ENCODE results near the gene TMEM201. TPM values are rescaled to one million over a fixed set of nuclear protein-coding genes. Genes with fewer than 3 reads are reported as not detected.

TMEM201 gene
- total RNA-seq, 2 experiments from 2014 or later = 20.0 to 26.9 TPM

GRCh38 chr1:9597361-9598315 is 8.9 kb downstream of the TMEM201 start:
- ATAC-seq = no peak
- no peak overlapping the region for H3K4me3 Mint-ChIP-seq
- H3K9me3 Mint-ChIP-seq (ENCODE audit: low read depth) = no peaks in the 10 kb centered on the region
- DNase-seq = no peak
- CTCF ChIA-PET = interaction anchor here (0.8 to 2.2 kb wide), 3 partner anchors 9 to 18 kb away, joined by 3 to 10 read pairs (median 3); partner anchors contain the start of gene TMEM201
- H3K27me3 Mint-ChIP-seq = no peaks in the 10 kb centered on the region
- H3K4me1 Mint-ChIP-seq = peaks cover 11% of the 10 kb centered on the region
- no peaks in the 10 kb centered on the region for H3K36me3 Mint-ChIP-seq
- no peak overlapping the region for H3K27ac Mint-ChIP-seq

GRCh38 chr1:9598316-9598700 is 9.6 kb downstream of the TMEM201 start:
- no peak for DNase-seq
- no peaks in the 10 kb centered on the region for H3K27me3 Mint-ChIP-seq
- no peak overlapping the region for H3K27ac Mint-ChIP-seq
- peaks cover 5% of the 10 kb centered on the region for H3K4me1 Mint-ChIP-seq
- CTCF ChIA-PET = interaction anchor here (0.8 to 2.2 kb wide), 3 partner anchors 10 to 17 kb away, joined by 3 to 10 read pairs (median 3); partner anchors contain the start of gene TMEM201
- H3K9me3 Mint-ChIP-seq (ENCODE audit: low read depth) = no peaks in the 10 kb centered on the region
- H3K4me3 Mint-ChIP-seq = no peak overlapping the region
- no peaks in the 10 kb centered on the region for H3K36me3 Mint-ChIP-seq
- ATAC-seq = no peak

GRCh38 chr1:9599741-9600140 is 11.0 kb downstream of the TMEM201 start:
- no peaks in the 10 kb centered on the region for H3K27me3 Mint-ChIP-seq
- H3K9me3 Mint-ChIP-seq (ENCODE audit: low read depth) = no peaks in the 10 kb centered on the region
- CTCF ChIA-PET = no interaction called here

GRCh38 chr1:9600861-9601834 is 12.4 kb downstream of the TMEM201 start:
- Mint-ChIP-seq H3K4me3 (no peak overlapping the region), H3K36me3 (no peaks in the 10 kb centered on the region), H3K9me3 (ENCODE audit: low read depth) (no peaks in the 10 kb centered on the region), H3K27me3 (no peaks in the 10 kb centered on the region), H3K4me1 (no peaks in the 10 kb centered on the region), H3K27ac (no peak overlapping the region)
- no peak for ATAC-seq
- CTCF ChIA-PET = no interaction called here
- DNase-seq = no peak

More at GRCh38 chr1:9599741-9600140, 11.0 kb downstream of the TMEM201 start:
- no peaks in the 10 kb centered on the region for H3K36me3 Mint-ChIP-seq
- no peak overlapping the region for H3K27ac Mint-ChIP-seq
- H3K4me3 Mint-ChIP-seq = no peak overlapping the region
- DNase-seq (no peak), ATAC-seq (no peak)
- no peaks in the 10 kb centered on the region for H3K4me1 Mint-ChIP-seq

- no peak for ATAC-seq
- Mint-ChIP-seq H3K27me3 (no peaks in the 10 kb centered on the region), H3K9me3 (ENCODE audit: low read depth) (no peaks in the 10 kb centered on the region), H3K4me3 (no peak overlapping the region), H3K27ac (no peak overlapping the region), H3K4me1 (no peaks in the 10 kb centered on the region), H3K36me3 (no peaks in the 10 kb centered on the region)
- CTCF ChIA-PET = no interaction called here
- no peak for DNase-seq
Observed at GRCh38 chr1:9601942-9602793, 13.5 kb downstream of the TMEM201 start.

- H3K4me1 Mint-ChIP-seq = no peaks in the 10 kb centered on the region
- H3K9me3 Mint-ChIP-seq (ENCODE audit: low read depth) = no peaks in the 10 kb centered on the region
- no peak overlapping the region for H3K4me3 Mint-ChIP-seq
- H3K27me3 Mint-ChIP-seq = no peaks in the 10 kb centered on the region
- no peak for DNase-seq
- CTCF ChIA-PET = no interaction called here
- no peak overlapping the region for H3K27ac Mint-ChIP-seq
- H3K36me3 Mint-ChIP-seq = no peaks in the 10 kb centered on the region
- ATAC-seq = no peak
Observed at GRCh38 chr1:9602794-9603167, 14.1 kb downstream of the TMEM201 start.

- ATAC-seq = no peak
- H3K36me3 Mint-ChIP-seq = no peaks in the 10 kb centered on the region
- no peak for DNase-seq
- no peaks in the 10 kb centered on the region for H3K9me3 Mint-ChIP-seq (ENCODE audit: low read depth)
- H3K27me3 Mint-ChIP-seq = no peaks in the 10 kb centered on the region
- H3K4me3 Mint-ChIP-seq = no peak overlapping the region
- CTCF ChIA-PET = no interaction called here
- H3K4me1 Mint-ChIP-seq = no peaks in the 10 kb centered on the region
- no peak overlapping the region for H3K27ac Mint-ChIP-seq
Observed at GRCh38 chr1:9603307-9603706, 14.6 kb downstream of the TMEM201 start.

- DNase-seq (no peak), ATAC-seq (no peak)
- H3K27me3 Mint-ChIP-seq = no peaks in the 10 kb centered on the region
- no peak overlapping the region for H3K4me3 Mint-ChIP-seq
- CTCF ChIA-PET = interaction anchor here (1.0 kb wide), 1 partner anchor 12 kb away, joined by 3 read pairs; no protein-coding TSS in a partner anchor
- no peaks in the 10 kb centered on the region for H3K4me1 Mint-ChIP-seq
- H3K36me3 Mint-ChIP-seq = no peaks in the 10 kb centered on the region
- H3K9me3 Mint-ChIP-seq (ENCODE audit: low read depth) = no peaks in the 10 kb centered on the region
- H3K27ac Mint-ChIP-seq = no peak overlapping the region
Observed at GRCh38 chr1:9603766-9604753, 15.3 kb downstream of the TMEM201 start.

- no peak overlapping the region for H3K27ac Mint-ChIP-seq
- CTCF ChIA-PET = interaction anchor here (1.0 kb wide), 1 partner anchor 11 kb away, joined by 3 read pairs; no protein-coding TSS in a partner anchor
Observed at GRCh38 chr1:9604836-9605235, 16.1 kb downstream of the TMEM201 start.

GRCh38 chr1:9605946-9606455 is 17.3 kb downstream of the TMEM201 start:
- DNase-seq (no peak), ATAC-seq (no peak)
- H3K27me3 Mint-ChIP-seq = no peaks in the 10 kb centered on the region
- no peaks in the 10 kb centered on the region for H3K4me1 Mint-ChIP-seq
- no peak overlapping the region for H3K27ac Mint-ChIP-seq
- H3K9me3 Mint-ChIP-seq (ENCODE audit: low read depth) = no peaks in the 10 kb centered on the region
- H3K36me3 Mint-ChIP-seq = peaks cover 2% of the 10 kb centered on the region
- CTCF ChIA-PET = interaction anchor here (1.3 kb wide), 1 partner anchor 9 kb away, joined by 3 read pairs; no protein-coding TSS in a partner anchor
- no peak overlapping the region for H3K4me3 Mint-ChIP-seq

More at GRCh38 chr1:9604836-9605235, 16.1 kb downstream of the TMEM201 start:
- no peaks in the 10 kb centered on the region for H3K36me3 Mint-ChIP-seq
- no peak overlapping the region for H3K4me3 Mint-ChIP-seq
- H3K4me1 Mint-ChIP-seq = no peaks in the 10 kb centered on the region
- DNase-seq (no peak), ATAC-seq (no peak)
- H3K27me3 Mint-ChIP-seq = no peaks in the 10 kb centered on the region
- no peaks in the 10 kb centered on the region for H3K9me3 Mint-ChIP-seq (ENCODE audit: low read depth)

- no peaks in the 10 kb centered on the region for H3K4me1 Mint-ChIP-seq
- ATAC-seq = no peak
- CTCF ChIA-PET = interaction anchor here (1.3 kb wide), 1 partner anchor 9 kb away, joined by 3 read pairs; no protein-coding TSS in a partner anchor
Observed at GRCh38 chr1:9606458-9606857, 17.7 kb downstream of the TMEM201 start.

More at GRCh38 chr1:9606458-9606857, 17.7 kb downstream of the TMEM201 start:
- H3K27ac Mint-ChIP-seq = no peak overlapping the region
- no peaks in the 10 kb centered on the region for H3K9me3 Mint-ChIP-seq (ENCODE audit: low read depth)
- H3K4me3 Mint-ChIP-seq = no peak overlapping the region
- peaks cover 4% of the 10 kb centered on the region for H3K36me3 Mint-ChIP-seq
- DNase-seq = no peak
- no peaks in the 10 kb centered on the region for H3K27me3 Mint-ChIP-seq
